ENCODE data around the gene USP40.

DNA sequence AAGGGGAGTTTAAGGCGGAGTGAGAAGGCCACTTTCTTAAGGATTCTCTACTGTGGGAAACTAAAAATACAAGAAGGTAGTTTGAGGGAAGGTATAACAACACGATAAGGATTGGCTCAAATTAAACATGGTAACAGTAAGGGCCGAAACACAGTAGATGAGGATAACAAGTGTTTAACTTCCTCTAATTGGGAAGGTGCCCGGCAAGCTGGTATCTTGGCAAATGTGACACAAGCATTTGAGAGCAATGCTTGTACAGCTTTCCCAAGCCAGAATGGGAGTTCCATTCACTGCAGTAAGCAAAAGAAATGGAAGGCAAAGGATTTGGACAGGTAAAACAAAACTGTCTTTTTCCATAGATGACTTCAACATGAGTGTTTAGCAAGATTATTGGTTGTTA, 19.8 kb downstream of the USP40 start:
- TF ChIP-seq, protein P1, sequence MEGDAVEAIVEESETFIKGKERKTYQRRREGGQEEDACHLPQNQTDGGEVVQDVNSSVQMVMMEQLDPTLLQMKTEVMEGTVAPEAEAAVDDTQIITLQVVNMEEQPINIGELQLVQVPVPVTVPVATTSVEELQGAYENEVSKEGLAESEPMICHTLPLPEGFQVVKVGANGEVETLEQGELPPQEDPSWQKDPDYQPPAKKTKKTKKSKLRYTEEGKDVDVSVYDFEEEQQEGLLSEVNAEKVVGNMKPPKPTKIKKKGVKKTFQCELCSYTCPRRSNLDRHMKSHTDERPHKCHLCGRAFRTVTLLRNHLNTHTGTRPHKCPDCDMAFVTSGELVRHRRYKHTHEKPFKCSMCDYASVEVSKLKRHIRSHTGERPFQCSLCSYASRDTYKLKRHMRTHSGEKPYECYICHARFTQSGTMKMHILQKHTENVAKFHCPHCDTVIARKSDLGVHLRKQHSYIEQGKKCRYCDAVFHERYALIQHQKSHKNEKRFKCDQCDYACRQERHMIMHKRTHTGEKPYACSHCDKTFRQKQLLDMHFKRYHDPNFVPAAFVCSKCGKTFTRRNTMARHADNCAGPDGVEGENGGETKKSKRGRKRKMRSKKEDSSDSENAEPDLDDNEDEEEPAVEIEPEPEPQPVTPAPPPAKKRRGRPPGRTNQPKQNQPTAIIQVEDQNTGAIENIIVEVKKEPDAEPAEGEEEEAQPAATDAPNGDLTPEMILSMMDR (conservative IDR thresholded peaks at IDR 0.05; ENCODE audit: low read length): no peak
- TF ChIP-seq EZH2phosphoT487 (IDR thresholded peaks at IDR 0.05; ENCODE audit: borderline replicate concordance): no peak

Measured in Loucy (cell line).